Hematopoietic multipotent progenitor cell treated with erythropoietin and hydrocortisone succinate and interleukin-3 and kit ligand, for 8 days (in vitro differentiated cells): ENCODE data around the gene C10orf71.

Experiments
- DNase-seq: peaks from one replicate; pipeline ENCODE4 v3.0.0-alpha.2; 2015

C10orf71 gene

GRCh38 chr10:49321021-49321420, 22.1 kb downstream of the C10orf71 start:
- DNase-seq: no peak

GRCh38 chr10:49322371-49323170, 23.6 kb downstream of the C10orf71 start:
- no peak for DNase-seq

GRCh38 chr10:49323171-49323895, 24.4 kb downstream of the C10orf71 start:
- DNase-seq: no peak

- no peak for DNase-seq
Measured at GRCh38 chr10:49323896-49324270, 24.9 kb downstream of the C10orf71 start.

- peak; percentile 6 for DNase-seq
Measured at GRCh38 chr10:49324711-49325110, 25.7 kb downstream of the C10orf71 start.

GRCh38 chr10:49325131-49325915, 26.4 kb downstream of the C10orf71 start:
- no peak for DNase-seq

- DNase-seq: no peak
Measured at GRCh38 chr10:49325916-49326783, 27.2 kb downstream of the C10orf71 start.

- no peak for DNase-seq
Measured at GRCh38 chr10:49327036-49327813, 28.3 kb downstream of the C10orf71 start.

- DNase-seq: no peak
Measured at GRCh38 chr10:49328401-49329145, 29.6 kb downstream of the C10orf71 start.

GRCh38 chr10:49329146-49329505, 30.2 kb downstream of the C10orf71 start:
- DNase-seq: no peak

GRCh38 chr10:49330127-49330665, 31.2 kb downstream of the C10orf71 start:
- DNase-seq: no peak

GRCh38 chr10:49331431-49331830, 32.5 kb downstream of the C10orf71 start:
- no peak for DNase-seq

- DNase-seq: no peak
Measured at GRCh38 chr10:49332333-49332732, 33.4 kb downstream of the C10orf71 start.

- DNase-seq: no peak
Measured at GRCh38 chr10:49332768-49333167, 33.8 kb downstream of the C10orf71 start.

- DNase-seq: no peak
Measured at GRCh38 chr10:49333192-49333591, 34.2 kb downstream of the C10orf71 start.

GRCh38 chr10:49334964-49335363, 36.0 kb downstream of the C10orf71 start:
- DNase-seq: no peak

GRCh38 chr10:49335364-49335972, 36.5 kb downstream of the C10orf71 start:
- DNase-seq: no peak

- no peak for DNase-seq
Measured at GRCh38 chr10:49338604-49339003, 39.6 kb downstream of the C10orf71 start.

GRCh38 chr10:49344840-49345239, 45.9 kb downstream of the C10orf71 start:
- DNase-seq: no peak

GRCh38 chr10:49347342-49347741, 48.4 kb downstream of the C10orf71 start:
- DNase-seq: no peak
